HEK293 (cell line): ENCODE results near the gene RAPGEF5.

ENCODE experiments used
- CTCF ChIA-PET: fragments of 350-600 bp; formaldehyde crosslinking; extraction: SDS; loops from one replicate; lab custom pipeline; 2021; ENCODE audit warnings: antibody characterized with exemption; lab: Yijun Ruan, JAX
- POLR2A ChIA-PET: fragments of 300-600 bp; formaldehyde crosslinking; extraction: SDS; loops from one replicate; lab custom pipeline; 2020; ENCODE audit warnings: antibody characterized with exemption, inconsistent platforms; lab: Yijun Ruan, JAX
- H3K27ac ChIP-seq: fragments of 200-500 bp; sonication (Bioruptor generic); 2 replicates; pipeline ENCODE4 v1.5.1; 2014; ENCODE audit warnings: low read depth, low read length, control low read depth, inconsistent platforms; ENCODE audit errors: extremely low read depth
- H3K36me3 ChIP-seq, 2 experiments: fragments of 200-500 bp in 1 of 2; sonication (Bioruptor generic) in 1 of 2; 1 replicate in 1 of 2; 2 replicates in 1 of 2; pipeline ENCODE4 v1.5.1; 2014 to 2017; ENCODE audit warnings: inconsistent platforms in 2 of 2, low read length in 2 of 2; ENCODE audit not compliant: control insufficient read depth in 2 of 2, insufficient read depth in 1 of 2
- H3K4me1 ChIP-seq: fragments of 200-500 bp; sonication (Bioruptor generic); 2 replicates; pipeline ENCODE4 v1.5.1; 2014; ENCODE audit warnings: mild to moderate bottlenecking, low read length, inconsistent platforms; ENCODE audit not compliant: control insufficient read depth, insufficient read depth
- H3K4me3 ChIP-seq: 2 replicates; pipeline ENCODE4 v1.5.1; 2011; ENCODE audit warnings: low read depth, mild to moderate bottlenecking, control low read depth, low read length, moderate library complexity
- H3K9me3 ChIP-seq: fragments of 200-500 bp; sonication (Bioruptor generic); 2 replicates; pipeline ENCODE4 v1.5.1; 2014; ENCODE audit warnings: low read depth, low read length, inconsistent platforms; ENCODE audit not compliant: control insufficient read depth, insufficient read depth
- IKZF3 ChIP-seq: fragments of 450-650 bp; IDR thresholded peaks from 2 replicates; pipeline ENCODE4 v1.5.0; 2018; ENCODE audit warnings: missing biosample characterization, mild to moderate bottlenecking, missing genetic modification characterization, moderate library complexity
- PRDM4 ChIP-seq: fragments of 450-650 bp; formaldehyde crosslinking; IDR thresholded peaks from 2 replicates; pipeline ENCODE4 v1.5.1; 2017; ENCODE audit warnings: missing biosample characterization, missing genetic modification characterization
- REST ChIP-seq: fragments of 450-650 bp; formaldehyde crosslinking; IDR thresholded peaks from 2 replicates; pipeline ENCODE4 v1.5.1; 2016; ENCODE audit warnings: missing biosample characterization, missing genetic modification characterization
- SALL2 ChIP-seq: fragments of 450-650 bp; formaldehyde crosslinking; IDR thresholded peaks from 2 replicates; pipeline ENCODE4 v1.5.0; 2017; ENCODE audit warnings: missing biosample characterization, mild to moderate bottlenecking, missing genetic modification characterization, borderline replicate concordance
- SP3 ChIP-seq: fragments of 450-650 bp; formaldehyde crosslinking; IDR thresholded peaks from 2 replicates; pipeline ENCODE4 v1.5.1; 2016; ENCODE audit warnings: missing biosample characterization, missing genetic modification characterization
- ZBTB11 ChIP-seq: fragments of 450-650 bp; formaldehyde crosslinking; conservative IDR thresholded peaks from 2 replicates; pipeline ENCODE4 v1.5.1; 2016; ENCODE audit warnings: low read depth, missing biosample characterization, missing genetic modification characterization
- ZNF133 ChIP-seq: fragments of 450-650 bp; formaldehyde crosslinking; IDR thresholded peaks from 2 replicates; pipeline ENCODE4 v1.5.1; 2016; ENCODE audit warnings: missing biosample characterization, missing genetic modification characterization
- ZNF148 ChIP-seq: fragments of 450-650 bp; formaldehyde crosslinking; IDR thresholded peaks from 2 replicates; pipeline ENCODE4 v1.5.0; 2017; ENCODE audit warnings: missing biosample characterization, missing genetic modification characterization, borderline replicate concordance
- ZNF16 ChIP-seq: fragments of 450-650 bp; formaldehyde crosslinking; IDR thresholded peaks from 2 replicates; pipeline ENCODE4 v1.5.1; 2016; ENCODE audit warnings: low read depth, missing biosample characterization, missing genetic modification characterization
- ZNF174 ChIP-seq: fragments of 450-650 bp; formaldehyde crosslinking; IDR thresholded peaks from 2 replicates; pipeline ENCODE4 v1.5.0; 2017; ENCODE audit warnings: missing biosample characterization, mild to moderate bottlenecking, missing genetic modification characterization
- ZNF202 ChIP-seq: fragments of 450-650 bp; formaldehyde crosslinking; IDR thresholded peaks from 2 replicates; pipeline ENCODE4 v1.5.1; 2016; ENCODE audit warnings: missing biosample characterization, missing genetic modification characterization, borderline replicate concordance
- ZNF24 ChIP-seq: fragments of 450-650 bp; formaldehyde crosslinking; IDR thresholded peaks from 2 replicates; pipeline ENCODE4 v1.5.1; 2016; ENCODE audit warnings: missing biosample characterization, missing genetic modification characterization
- ZNF292 ChIP-seq: fragments of 450-650 bp; formaldehyde crosslinking; IDR thresholded peaks from 2 replicates; pipeline ENCODE4 v1.5.1; 2016; ENCODE audit warnings: low read depth, missing biosample characterization, missing genetic modification characterization, borderline replicate concordance
- ZNF335 ChIP-seq: fragments of 450-650 bp; formaldehyde crosslinking; conservative IDR thresholded peaks from 2 replicates; pipeline ENCODE4 v1.5.1; 2016; ENCODE audit warnings: missing biosample characterization, missing genetic modification characterization
- ZNF433 ChIP-seq: fragments of 450-650 bp; formaldehyde crosslinking; IDR thresholded peaks from 2 replicates; pipeline ENCODE4 v1.5.1; 2016; ENCODE audit warnings: missing biosample characterization, missing genetic modification characterization, low read depth
- ZNF514 ChIP-seq: fragments of 450-650 bp; formaldehyde crosslinking; IDR thresholded peaks from 2 replicates; pipeline ENCODE4 v1.5.1; 2016; ENCODE audit warnings: missing biosample characterization, missing genetic modification characterization
- ZNF624 ChIP-seq: fragments of 450-650 bp; formaldehyde crosslinking; IDR thresholded peaks from 2 replicates; pipeline ENCODE4 v1.5.1; 2017; ENCODE audit warnings: missing biosample characterization, missing genetic modification characterization
- ZNF768 ChIP-seq: fragments of 450-650 bp; formaldehyde crosslinking; IDR thresholded peaks from 2 replicates; pipeline ENCODE4 v1.5.1; 2018; ENCODE audit warnings: missing biosample characterization, mild to moderate bottlenecking, missing genetic modification characterization
- ZNF777 ChIP-seq: fragments of 450-650 bp; formaldehyde crosslinking; IDR thresholded peaks from 2 replicates; pipeline ENCODE4 v1.5.1; 2017; ENCODE audit warnings: missing biosample characterization, missing genetic modification characterization, borderline replicate concordance
- TF ChIP-seq, protein P1 (sequence below): fragments of 450-650 bp; formaldehyde crosslinking; IDR thresholded peaks from 2 replicates; pipeline ENCODE4 v1.5.1; 2016; ENCODE audit warnings: missing biosample characterization, missing genetic modification characterization

RAPGEF5 gene

DNA sequence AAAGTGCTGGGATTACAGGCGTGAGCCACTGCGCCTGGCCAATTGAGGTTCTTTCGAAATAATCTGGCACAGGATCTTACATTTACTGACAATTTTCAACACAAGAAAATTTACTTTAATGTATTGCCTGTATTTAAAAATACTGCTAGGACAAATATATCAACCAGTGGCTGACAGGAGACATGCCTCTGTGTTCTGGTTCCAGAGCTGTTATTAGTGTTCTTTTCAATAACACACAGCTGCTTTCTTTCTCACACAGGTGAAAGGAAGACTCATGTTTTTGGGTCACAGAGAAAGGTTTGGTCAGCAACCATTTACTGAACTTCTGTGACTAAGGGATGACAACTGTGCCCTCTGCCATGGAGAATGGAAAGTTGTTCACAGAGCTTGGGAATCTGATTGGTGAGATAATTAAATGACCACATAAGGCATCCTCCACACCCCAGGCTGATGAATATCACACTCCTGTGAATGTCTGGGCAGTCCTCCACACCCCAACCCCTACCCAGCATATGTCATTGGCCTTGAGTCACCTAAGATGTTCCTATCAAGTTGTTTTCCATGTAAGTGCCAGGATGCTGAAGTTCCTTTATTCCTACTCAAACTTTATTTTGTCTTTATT is 180.1 kb downstream of the RAPGEF5 start (continued):
- no peak for TF ChIP-seq ZBTB11 (tag by site-specific recombination)
- no peak for TF ChIP-seq ZNF174
- TF ChIP-seq REST (tag by site-specific recombination) = no peak
- no peak for TF ChIP-seq ZNF433 (tag by site-specific recombination)
- TF ChIP-seq, all 188 proteins: peak for 0

DNA sequence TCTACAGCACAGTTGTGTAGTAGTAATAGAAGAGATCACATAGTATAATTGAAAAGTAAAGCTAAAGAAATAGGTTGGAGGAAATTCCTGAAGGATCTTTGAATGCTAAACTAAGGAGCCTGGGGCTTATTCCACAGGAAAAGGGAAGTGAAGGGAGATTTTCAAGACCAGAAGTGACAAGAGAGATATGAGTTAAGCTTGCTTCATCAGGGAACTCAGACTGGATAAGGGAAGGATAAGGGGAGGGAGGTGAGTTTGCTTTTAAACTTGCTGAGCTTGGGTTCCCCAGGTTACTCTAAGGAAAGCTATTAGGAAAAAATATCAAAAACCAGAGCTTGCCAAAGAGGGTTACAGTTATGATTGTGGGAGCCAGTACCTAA is 182.4 kb downstream of the RAPGEF5 start:
- Histone ChIP-seq H3K27ac (no peak overlapping the region), H3K4me1 (no peaks in the 10 kb centered on the region), H3K36me3 (no peaks in the 10 kb centered on the region), H3K9me3 (no peaks in the 10 kb centered on the region), H3K4me3 (no peak overlapping the region)
- CTCF ChIA-PET = interaction anchor here (0.8 kb wide), 1 partner anchor 65 kb away, joined by 3 read pairs; no protein-coding TSS in a partner anchor
- TF ChIP-seq ZNF24 (tag by site-specific recombination) = no peak
- no peak for TF ChIP-seq ZNF777 (tag by site-specific recombination)
- no peak for TF ChIP-seq ZNF133 (tag by site-specific recombination)
- TF ChIP-seq SP3 (tag by site-specific recombination) = no peak
- TF ChIP-seq ZNF202 (tag by site-specific recombination) = no peak
- no peak for TF ChIP-seq ZNF335
- TF ChIP-seq ZNF768 (tag by site-specific recombination) = no peak
- TF ChIP-seq PRDM4 (tag by site-specific recombination) = no peak
- no peak for TF ChIP-seq ZNF16 (tag by site-specific recombination)
- TF ChIP-seq ZNF514 = no peak
- no peak for TF ChIP-seq ZNF433 (tag by site-specific recombination)
- no peak for TF ChIP-seq ZNF292
- TF ChIP-seq, protein P1, sequence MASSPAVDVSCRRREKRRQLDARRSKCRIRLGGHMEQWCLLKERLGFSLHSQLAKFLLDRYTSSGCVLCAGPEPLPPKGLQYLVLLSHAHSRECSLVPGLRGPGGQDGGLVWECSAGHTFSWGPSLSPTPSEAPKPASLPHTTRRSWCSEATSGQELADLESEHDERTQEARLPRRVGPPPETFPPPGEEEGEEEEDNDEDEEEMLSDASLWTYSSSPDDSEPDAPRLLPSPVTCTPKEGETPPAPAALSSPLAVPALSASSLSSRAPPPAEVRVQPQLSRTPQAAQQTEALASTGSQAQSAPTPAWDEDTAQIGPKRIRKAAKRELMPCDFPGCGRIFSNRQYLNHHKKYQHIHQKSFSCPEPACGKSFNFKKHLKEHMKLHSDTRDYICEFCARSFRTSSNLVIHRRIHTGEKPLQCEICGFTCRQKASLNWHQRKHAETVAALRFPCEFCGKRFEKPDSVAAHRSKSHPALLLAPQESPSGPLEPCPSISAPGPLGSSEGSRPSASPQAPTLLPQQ (tag by site-specific recombination) = no peak
- no peak for TF ChIP-seq SALL2 (tag by site-specific recombination)
- TF ChIP-seq ZNF624 (tag by site-specific recombination) = no peak
- TF ChIP-seq ZNF148 = no peak
- no peak for TF ChIP-seq IKZF3 (tag by site-specific recombination)
- TF ChIP-seq, all 188 proteins: peak for 0
- POLR2A ChIA-PET = no interaction called here
